ENCODE data around the gene CDK5R1. TPM values are rescaled to one million over a fixed set of nuclear protein-coding genes. Genes with fewer than 3 reads are reported as not detected.

CDK5R1 gene
- 0.89 and 1.5 TPM in 2 replicates for total RNA-seq

GRCh38 chr17:32486701-32487472 lies at the start of gene CDK5R1:
Gene CDK5R1 (plus strand): TSS chr17:32486993. CDS start chr17:32487621, 628 bp downstream.

GRCh38 chr17:32444301-32445073 lies 42.3 kb upstream of the CDK5R1 start, which contains the start of gene PSMD11:
Gene PSMD11 (plus strand): TSS chr17:32444510. CDS start chr17:32444524, 14 bp downstream.

Other genes with a start within 250 kb of the CDK5R1 start
- under 0.01 TPM in 2 replicates for gene RHBDL3, start 221.2 kb upstream of the CDK5R1 start, total RNA-seq
- gene C17orf75, start 144.8 kb upstream of the CDK5R1 start, total RNA-seq = 16.7 and 17.8 TPM in 2 replicates
- gene ZNF207, start 136.8 kb upstream of the CDK5R1 start, total RNA-seq = 114 and 126 TPM in 2 replicates
- gene PSMD11, start 42.5 kb upstream of the CDK5R1 start, total RNA-seq = 99.5 and 137 TPM in 2 replicates

All from smooth muscle cell of the umbilical artery (primary cell).